ENCODE data around the gene ZNF462.

ZNF462 gene

GRCh38 chr9:107007402-107007801 is 144.4 kb downstream of the ZNF462 start:
- DNase-seq (ENCODE audit: low read depth), result no peak

DNA sequence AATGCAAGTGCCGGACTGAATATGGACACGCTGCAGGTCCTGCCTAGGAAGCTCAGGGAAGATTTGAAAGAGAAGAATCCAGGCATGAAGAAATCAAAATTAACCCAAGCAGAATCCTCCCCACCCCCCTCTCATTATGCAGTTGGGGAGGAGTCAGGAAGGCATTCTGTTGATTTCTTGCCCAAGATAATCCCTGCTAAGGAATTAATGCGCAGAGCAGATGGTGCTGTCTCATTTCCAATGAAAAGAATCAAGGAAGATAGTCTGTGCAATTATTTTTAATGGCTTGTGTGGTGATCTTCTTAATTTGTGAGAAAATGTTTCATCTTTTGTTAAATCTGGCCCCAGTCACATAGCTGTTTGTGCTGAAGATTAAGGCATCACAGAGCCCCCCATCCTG is 145.0 kb downstream of the ZNF462 start:
- DNase-seq (ENCODE audit: low read depth), result no peak

DNA sequence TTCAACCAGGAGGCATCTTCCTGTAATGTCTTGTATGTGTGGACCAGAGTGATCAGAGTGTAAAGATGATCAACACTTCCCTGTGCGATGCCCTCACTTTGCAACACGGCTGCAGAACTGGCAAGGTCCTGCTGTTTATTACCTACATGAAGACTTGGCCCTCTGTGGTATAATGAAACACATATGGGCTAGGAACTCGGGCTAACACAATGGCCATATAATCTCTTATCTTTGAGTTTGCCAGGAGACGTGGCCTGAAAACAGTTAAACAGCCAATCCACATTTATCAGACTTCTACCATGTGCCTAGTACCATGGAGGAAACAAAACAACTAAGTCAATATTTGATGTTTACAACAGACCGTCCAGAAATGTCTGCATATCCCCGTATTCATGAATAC is 145.5 kb downstream of the ZNF462 start:
- DNase-seq (ENCODE audit: low read depth), result no peak

GRCh38 chr9:107016383-107016782 is 153.4 kb downstream of the ZNF462 start:
- DNase-seq (ENCODE audit: low read depth), result no peak

GRCh38 chr9:107018861-107019545 is 156.0 kb downstream of the ZNF462 start:
- no peak for DNase-seq (ENCODE audit: low read depth)

GRCh38 chr9:107020040-107020530 is 157.1 kb downstream of the ZNF462 start:
- DNase-seq (ENCODE audit: low read depth), result no peak

- DNase-seq (ENCODE audit: low read depth), result no peak
These were observed 161.2 kb downstream of the ZNF462 start for GRCh38 chr9:107024193-107024592.

DNA sequence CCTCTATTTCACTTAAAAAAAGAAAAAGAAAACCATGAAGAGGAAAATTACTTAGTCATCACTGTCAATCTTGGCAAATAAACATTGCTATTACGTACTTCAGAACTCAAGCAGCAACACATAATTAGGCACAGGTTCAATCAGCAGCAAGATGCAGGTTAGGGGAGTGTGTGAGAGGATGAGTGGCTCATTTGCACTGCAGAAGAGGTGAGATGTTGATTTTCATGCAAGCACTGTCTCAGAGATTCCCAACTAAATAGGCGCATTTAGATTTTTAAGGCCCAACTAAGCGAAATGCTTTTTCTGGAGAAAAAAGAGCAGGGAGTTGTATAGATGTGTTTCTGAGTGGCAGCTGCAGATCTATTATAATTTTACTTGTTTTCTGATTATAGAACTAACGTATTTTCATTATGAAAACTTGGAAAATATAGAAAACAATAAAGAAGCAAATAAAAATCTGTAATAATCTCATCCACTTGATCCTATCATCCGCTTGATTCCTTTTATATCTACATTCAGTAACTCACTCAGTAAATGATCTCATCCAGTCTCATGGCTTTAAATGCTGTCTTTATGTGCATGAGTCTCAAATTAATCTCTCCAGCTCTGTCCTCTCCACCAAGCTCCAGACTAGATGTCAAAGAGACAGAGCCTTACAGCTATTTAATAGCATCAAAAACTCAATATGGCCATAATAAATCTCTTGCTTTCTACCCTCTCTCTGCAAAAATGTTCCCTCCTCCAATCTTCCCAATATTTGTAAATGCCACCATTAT is 162.5 kb downstream of the ZNF462 start:
- no peak for DNase-seq (ENCODE audit: low read depth)

DNA sequence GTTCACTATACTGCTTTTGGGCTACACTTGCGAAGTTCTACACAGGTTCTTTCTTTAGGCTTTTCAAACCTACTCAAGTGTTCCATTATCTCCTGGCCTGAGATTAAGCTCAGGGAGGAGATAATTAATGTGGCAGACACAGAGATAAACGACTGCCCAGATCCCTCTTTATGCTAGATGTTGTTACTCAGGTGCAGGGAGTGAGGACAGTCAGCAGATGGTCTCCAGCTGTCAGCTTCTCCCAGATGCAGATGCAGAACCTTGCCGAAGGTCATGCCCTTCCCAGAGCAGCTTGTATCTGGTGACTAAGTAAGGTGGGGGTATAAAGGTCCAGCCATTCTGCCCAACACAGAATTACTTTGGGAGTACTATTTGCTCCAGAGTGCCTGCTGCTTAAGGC is 166.2 kb downstream of the ZNF462 start:
- no peak for DNase-seq (ENCODE audit: low read depth)

GRCh38 chr9:107033966-107034365 is 171.0 kb downstream of the ZNF462 start:
- DNase-seq (ENCODE audit: low read depth), result no peak

- no peak for DNase-seq (ENCODE audit: low read depth)
These were observed 171.9 kb downstream of the ZNF462 start for GRCh38 chr9:107034831-107035230.

DNA sequence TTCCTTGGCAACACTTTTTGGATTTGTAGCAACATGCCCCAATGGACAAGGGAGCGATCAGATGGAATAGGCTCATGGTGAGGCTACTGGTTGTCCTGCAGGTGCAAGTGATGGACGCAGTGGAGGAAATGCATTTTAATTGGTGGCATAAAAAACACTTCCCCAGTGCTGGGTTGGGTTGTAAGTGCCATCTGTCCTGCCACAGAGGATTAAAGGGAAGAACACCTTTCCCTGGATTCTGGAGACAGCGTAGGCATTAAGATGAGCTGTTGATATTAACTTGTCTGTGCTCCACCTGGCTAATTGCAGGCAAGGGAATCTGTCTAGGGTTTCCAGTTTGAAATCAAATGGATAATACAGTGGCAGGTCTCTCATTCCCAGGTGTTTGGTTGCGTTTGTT is 173.4 kb downstream of the ZNF462 start:
- DNase-seq (ENCODE audit: low read depth), result no peak

DNA sequence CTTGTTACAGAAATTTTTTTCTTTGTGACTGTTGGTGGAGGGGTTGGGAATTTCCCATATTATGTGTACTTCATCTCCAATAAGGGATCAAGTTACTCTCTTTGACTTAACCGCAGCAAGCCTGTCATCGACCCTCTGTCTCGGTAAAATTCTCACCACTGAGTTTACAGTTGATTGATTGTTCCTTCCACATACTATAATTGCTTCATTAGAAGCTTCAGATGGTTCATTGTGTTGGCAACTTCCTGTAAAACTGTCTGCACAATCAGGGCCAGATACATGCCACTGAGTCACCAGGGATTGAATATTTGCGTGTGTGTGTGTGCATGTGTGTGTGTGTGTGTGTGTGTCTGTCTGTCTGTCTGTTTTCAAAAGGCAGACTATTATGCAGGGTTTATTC is 176.6 kb downstream of the ZNF462 start:
- no peak for DNase-seq (ENCODE audit: low read depth)

- no peak for DNase-seq (ENCODE audit: low read depth)
These were observed 179.6 kb downstream of the ZNF462 start for GRCh38 chr9:107042606-107043005.

GRCh38 chr9:107043886-107044285 is 180.9 kb downstream of the ZNF462 start:
- DNase-seq (ENCODE audit: low read depth), result no peak

DNA sequence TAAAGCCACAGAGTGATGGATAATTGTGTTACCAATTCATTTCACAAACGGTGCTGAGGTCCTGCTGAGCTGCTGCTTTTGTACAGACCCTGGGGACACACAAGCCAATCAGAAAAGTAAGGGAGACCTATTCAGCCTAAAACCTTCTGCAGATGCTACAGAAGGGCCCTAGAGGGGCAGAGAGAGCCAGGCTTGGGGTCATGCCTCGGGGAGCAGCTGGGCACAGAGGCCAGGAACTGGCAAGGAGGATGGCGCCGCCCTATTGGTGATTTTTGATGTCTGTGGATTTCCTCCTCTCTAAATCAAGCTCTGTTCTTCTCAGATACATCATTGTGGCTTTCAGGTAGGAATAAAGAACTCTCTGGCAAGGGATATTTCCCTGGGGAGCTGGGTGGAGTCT is 181.9 kb downstream of the ZNF462 start:
- no peak for DNase-seq (ENCODE audit: low read depth)

- no peak for DNase-seq (ENCODE audit: low read depth)
These were observed 183.7 kb downstream of the ZNF462 start for GRCh38 chr9:107046692-107047091.

GRCh38 chr9:107049046-107049802 is 186.3 kb downstream of the ZNF462 start:
- no peak for DNase-seq (ENCODE audit: low read depth)

- no peak for DNase-seq (ENCODE audit: low read depth)
These were observed 186.8 kb downstream of the ZNF462 start for GRCh38 chr9:107049803-107050184.

DNA sequence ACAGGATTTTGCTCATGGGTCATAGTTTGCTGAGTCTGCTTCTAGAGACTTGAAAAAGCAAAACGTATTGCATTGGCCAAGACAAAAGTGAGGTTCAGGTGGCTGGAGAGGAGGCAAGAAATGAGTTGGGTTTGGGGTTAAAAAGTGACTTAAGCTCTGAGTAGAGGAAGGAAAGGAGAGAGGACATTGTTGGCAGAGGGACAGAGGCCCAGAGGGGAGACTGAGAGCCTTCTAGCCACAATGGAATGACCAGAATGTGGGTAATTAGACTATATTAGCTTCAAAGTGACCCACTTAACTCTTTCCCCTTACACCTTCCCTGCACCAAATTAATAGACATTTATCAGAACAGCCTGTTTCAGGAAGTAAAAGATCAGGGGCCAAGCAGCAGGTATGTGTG is 188.4 kb downstream of the ZNF462 start:
- DNase-seq (ENCODE audit: low read depth), result no peak

DNA sequence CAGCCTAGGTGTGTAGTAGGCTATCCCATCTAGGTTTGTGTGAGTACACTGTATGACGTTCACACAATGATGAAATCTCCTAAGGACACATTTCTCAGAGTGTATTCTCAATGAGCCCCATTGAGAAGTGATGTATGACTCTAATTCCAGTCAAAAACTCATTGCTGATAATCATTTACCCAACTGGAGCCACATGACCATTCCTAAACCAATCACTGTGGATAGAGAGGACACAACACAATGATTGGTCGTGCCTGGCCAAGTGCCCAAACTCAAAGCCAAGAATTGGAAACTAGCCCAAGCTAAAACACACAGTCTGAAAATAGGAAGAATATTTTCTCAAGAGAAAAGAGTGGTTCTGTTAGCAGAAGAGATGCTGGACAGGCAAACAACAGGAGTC is 191.2 kb downstream of the ZNF462 start:
- DNase-seq (ENCODE audit: low read depth), result no peak

DNA sequence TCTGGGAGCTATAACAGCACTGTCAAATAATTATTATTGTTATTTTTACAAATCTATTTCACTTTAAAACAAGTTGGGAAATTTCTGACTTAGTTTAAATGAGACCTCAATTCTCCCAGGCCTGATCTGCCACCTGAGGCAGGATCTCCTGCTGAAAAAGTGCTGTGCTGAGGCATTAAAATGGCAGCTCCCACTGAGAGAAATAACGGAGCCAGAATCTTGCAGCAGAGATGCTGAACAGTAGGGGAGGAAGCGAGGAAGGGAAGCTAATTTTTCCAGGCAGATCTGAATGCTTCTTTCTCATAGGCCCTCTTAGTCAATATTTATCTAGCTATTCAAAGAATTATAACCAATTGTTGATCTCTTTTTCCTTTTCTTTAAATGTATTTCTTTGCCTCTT is 196.3 kb downstream of the ZNF462 start:
- no peak for DNase-seq (ENCODE audit: low read depth)

DNA sequence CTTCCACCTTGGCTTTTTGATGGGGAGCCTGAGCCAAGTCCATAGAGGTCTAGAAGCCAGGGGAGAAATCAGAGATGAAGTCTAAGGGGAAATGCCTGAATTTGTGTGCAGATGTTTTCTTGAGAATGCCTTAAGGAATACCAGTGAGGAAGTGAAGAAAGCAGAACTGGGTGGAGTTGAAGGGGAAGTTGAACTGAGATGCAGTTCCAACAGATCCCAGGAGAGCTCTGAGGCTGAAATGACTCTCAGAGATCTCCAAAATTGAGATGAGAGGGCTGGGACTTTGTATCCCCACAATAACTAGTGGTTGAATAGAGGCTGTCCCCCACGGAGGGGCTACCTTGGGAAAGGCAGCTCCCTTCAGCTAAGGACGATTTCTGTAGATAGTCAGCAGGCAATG is 197.1 kb downstream of the ZNF462 start:
- DNase-seq (ENCODE audit: low read depth), result no peak

All from T-helper 22 cell (primary cell).